ENCODE data around the gene HPS1. TPM values are rescaled to one million over a fixed set of nuclear protein-coding genes. Genes with fewer than 3 reads are reported as not detected.

Gene HPS1
- total RNA-seq, 1 donor from 2014 or later: 30.6 TPM

- H3K36me3 Mint-ChIP-seq (ENCODE audit: low read depth, unreplicated experiment): no peaks in the 10 kb centered on the region
- H3K27me3 Mint-ChIP-seq (ENCODE audit: unreplicated experiment): peaks cover 5% of the 10 kb centered on the region
- no peak for DNase-seq (ENCODE audit: low spot score)
- TF ChIP-seq CTCF (IDR thresholded peaks at IDR 0.05; ENCODE audit: unreplicated experiment): no peak
- H3K9me3 Mint-ChIP-seq (ENCODE audit: unreplicated experiment): no peaks in the 10 kb centered on the region
- no peak overlapping the region for H3K4me3 Mint-ChIP-seq (ENCODE audit: unreplicated experiment)
- H3K4me1 Mint-ChIP-seq (ENCODE audit: unreplicated experiment): peaks cover 2% of the 10 kb centered on the region
- no peak overlapping the region for H3K27ac Mint-ChIP-seq (ENCODE audit: unreplicated experiment)
These were observed 12.4 kb upstream of the HPS1 start for GRCh38 chr10:98458809-98459784.

GRCh38 chr10:98457721-98458120, 11.0 kb upstream of the HPS1 start:
- TF ChIP-seq CTCF (IDR thresholded peaks at IDR 0.05; ENCODE audit: unreplicated experiment): no peak

GRCh38 chr10:98456686-98457482, 10.1 kb upstream of the HPS1 start:
- Mint-ChIP-seq H3K27me3 (ENCODE audit: unreplicated experiment) (no peaks in the 10 kb centered on the region), H3K4me3 (ENCODE audit: unreplicated experiment) (no peak overlapping the region), H3K36me3 (ENCODE audit: low read depth, unreplicated experiment) (no peaks in the 10 kb centered on the region), H3K4me1 (ENCODE audit: unreplicated experiment) (peaks cover 2% of the 10 kb centered on the region), H3K27ac (ENCODE audit: unreplicated experiment) (no peak overlapping the region), H3K9me3 (ENCODE audit: unreplicated experiment) (no peaks in the 10 kb centered on the region)
- no peak for TF ChIP-seq CTCF (IDR thresholded peaks at IDR 0.05; ENCODE audit: unreplicated experiment)
- no peak for DNase-seq (ENCODE audit: low spot score)

More at GRCh38 chr10:98457721-98458120, 11.0 kb upstream of the HPS1 start:
- H3K27me3 Mint-ChIP-seq (ENCODE audit: unreplicated experiment): peaks cover 2% of the 10 kb centered on the region
- DNase-seq (ENCODE audit: low spot score): no peak
- H3K4me1 Mint-ChIP-seq (ENCODE audit: unreplicated experiment): peaks cover 2% of the 10 kb centered on the region
- no peaks in the 10 kb centered on the region for H3K36me3 Mint-ChIP-seq (ENCODE audit: low read depth, unreplicated experiment)
- H3K27ac Mint-ChIP-seq (ENCODE audit: unreplicated experiment): no peak overlapping the region
- no peaks in the 10 kb centered on the region for H3K9me3 Mint-ChIP-seq (ENCODE audit: unreplicated experiment)
- no peak overlapping the region for H3K4me3 Mint-ChIP-seq (ENCODE audit: unreplicated experiment)

- H3K4me3 Mint-ChIP-seq (ENCODE audit: unreplicated experiment): no peak overlapping the region
- H3K9me3 Mint-ChIP-seq (ENCODE audit: unreplicated experiment): no peaks in the 10 kb centered on the region
- no peak for DNase-seq (ENCODE audit: low spot score)
- peaks cover 2% of the 10 kb centered on the region for H3K4me1 Mint-ChIP-seq (ENCODE audit: unreplicated experiment)
- no peaks in the 10 kb centered on the region for H3K36me3 Mint-ChIP-seq (ENCODE audit: low read depth, unreplicated experiment)
- no peak for TF ChIP-seq CTCF (IDR thresholded peaks at IDR 0.05; ENCODE audit: unreplicated experiment)
- H3K27me3 Mint-ChIP-seq (ENCODE audit: unreplicated experiment): no peaks in the 10 kb centered on the region
- H3K27ac Mint-ChIP-seq (ENCODE audit: unreplicated experiment): no peak overlapping the region
These were observed 9.4 kb upstream of the HPS1 start for GRCh38 chr10:98456043-98456570.
